GM12878 (cell line): Measurements from ENCODE around the gene EDEM3. TPM values are rescaled to one million over a fixed set of nuclear protein-coding genes. Genes with fewer than 3 reads are reported as not detected.

Source experiments
- ATAC-seq: fragments of 200-7000 bp; cut with Tn5 transposase; 3 replicates; pipeline ENCODE4 v1.9.1; 2020; ENCODE audit warnings: mild to moderate bottlenecking, moderate library complexity
- BruUV-seq: library from RNA; stranded (reverse); fragments of 400-500 nt; replicated peaks from 2 replicates; lab custom pipeline; 2021; lab: Mats Ljungman, UMichigan
- CTCF ChIA-PET: fragments of 300-600 bp; sonication (Branson Sonifier 250); formaldehyde crosslinking; extraction: SDS; loops from one replicate; lab custom pipeline; 2021; ENCODE audit warnings: inconsistent platforms; lab: Yijun Ruan, JAX
- POLR2A ChIA-PET: fragments of 350-600 bp; formaldehyde crosslinking; extraction: SDS; loops from one replicate; lab custom pipeline; 2021; ENCODE audit warnings: inconsistent platforms; lab: Charles Lee
- RAD21 ChIA-PET: fragments of 300-600 bp; sonication (Branson Sonifier 250); formaldehyde crosslinking; loops from one replicate; lab custom pipeline; 2023; ENCODE audit warnings: antibody characterized with exemption; ENCODE audit not compliant: unreplicated experiment; lab: Charles Lee
- SMC1A ChIA-PET: fragments of 300-600 bp; sonication (Branson Sonifier 250); formaldehyde crosslinking; loops from one replicate; lab custom pipeline; 2023; ENCODE audit not compliant: unreplicated experiment, uncharacterized antibody; lab: Charles Lee
- DNase-seq: peaks from one replicate; pipeline ENCODE4 v3.0.0-alpha.2; 2011; ENCODE audit warnings: low read depth, low spot score
- FAIRE-seq: peaks from 3 replicates; lab custom pipeline; 2011; peaks lifted over from hg19 to GRCh38; lab: Jason Lieb, UNC
- H2AFZ ChIP-seq: 2 replicates; pipeline ENCODE4 v1.6.0; 2011; ENCODE audit warnings: low read depth, low read length, control low read depth; ENCODE audit not compliant: control insufficient read depth
- H3K27ac ChIP-seq: 2 replicates; pipeline ENCODE4 v1.5.1; 2011; ENCODE audit warnings: control low read depth; ENCODE audit not compliant: control insufficient read depth, insufficient read depth
- H3K27me3 ChIP-seq, 2 experiments: replicated peaks in 1 of 2; 2 replicates each; pipeline versions ENCODE4 v1.6.0 to v1.6.1; 2011; ENCODE audit warnings: low read length in 1 of 2; ENCODE audit not compliant: control insufficient read depth in 2 of 2, insufficient read depth in 2 of 2
- H3K36me3 ChIP-seq, 2 experiments: 2 replicates each; pipeline ENCODE4 v1.5.1; 2011; ENCODE audit warnings: low read length in 1 of 2; ENCODE audit not compliant: control insufficient read depth in 2 of 2, insufficient read depth in 2 of 2
- H3K4me1 ChIP-seq: 2 replicates; pipeline ENCODE4 v1.6.1; 2011; ENCODE audit warnings: mild to moderate bottlenecking, low read length, moderate library complexity, mixed read lengths; ENCODE audit not compliant: control insufficient read depth, insufficient read depth
- H3K4me2 ChIP-seq: 2 replicates; pipeline ENCODE4 v1.6.0; 2011; ENCODE audit warnings: control low read depth; ENCODE audit not compliant: control insufficient read depth, insufficient read depth
- H3K4me3 ChIP-seq: fragments of 200-600 bp; sonication (generic); 2 replicates; pipeline ENCODE4 v1.5.1; 2016
- H3K79me2 ChIP-seq: 2 replicates; pipeline ENCODE4 v1.6.0; 2011; ENCODE audit warnings: low read length; ENCODE audit not compliant: control insufficient read depth, insufficient read depth
- H3K9ac ChIP-seq: 2 replicates; pipeline ENCODE4 v1.8.0; 2011; ENCODE audit warnings: low read length, control low read depth, mixed read lengths; ENCODE audit not compliant: control insufficient read depth, insufficient read depth
- H3K9me3 ChIP-seq: replicated peaks from 3 replicates; pipeline ENCODE4 v1.5.1; 2011; ENCODE audit warnings: mild to moderate bottlenecking, low read length; ENCODE audit not compliant: control insufficient read depth, insufficient read depth
- H4K20me1 ChIP-seq: 2 replicates; pipeline ENCODE4 v1.6.0; 2011; ENCODE audit not compliant: control insufficient read depth, insufficient read depth
- ATF3 ChIP-seq: IDR thresholded peaks from 2 replicates; pipeline ENCODE4 v1.6.1; 2011; ENCODE audit warnings: low read depth, mild to moderate bottlenecking, low read length, moderate library complexity, borderline replicate concordance; ENCODE audit errors: extremely low read depth
- ATF7 ChIP-seq: fragments of 450-650 bp; IDR thresholded peaks from 2 replicates; pipeline ENCODE4 v1.6.1; 2016; ENCODE audit warnings: low read depth, mild to moderate bottlenecking
- BCL11A ChIP-seq: IDR thresholded peaks from 2 replicates; pipeline ENCODE4 v1.6.1; 2011; ENCODE audit warnings: low read depth, low read length
- CBX5 ChIP-seq: sonication (generic); IDR thresholded peaks from 2 replicates; pipeline ENCODE4 v1.6.1; 2016; ENCODE audit warnings: low read depth, moderate library complexity, mild to moderate bottlenecking, inconsistent platforms
- CHD2 ChIP-seq: IDR thresholded peaks from 2 replicates; pipeline ENCODE4 v1.6.1; 2011; ENCODE audit warnings: low read depth, low read length, improper control_type of control experiment, borderline replicate concordance
- CHD4 ChIP-seq: fragments of 200-600 bp; sonication (generic); IDR thresholded peaks from 2 replicates; pipeline ENCODE4 v1.6.1; 2016; ENCODE audit warnings: mild to moderate bottlenecking
- EGR1 ChIP-seq, 2 experiments: IDR thresholded peaks; 1 replicate in 1 of 2; 2 replicates in 1 of 2; pipeline ENCODE4 v1.6.1; 2011 to 2012; ENCODE audit warnings: low read depth in 2 of 2, low read length in 2 of 2, borderline replicate concordance in 1 of 2, mild to moderate bottlenecking in 1 of 2, moderate library complexity in 1 of 2
- KDM1A ChIP-seq: fragments of 200-600 bp; sonication (generic); IDR thresholded peaks from 2 replicates; pipeline ENCODE4 v1.6.1; 2016; ENCODE audit warnings: borderline replicate concordance
- MYC ChIP-seq: IDR thresholded peaks from 2 replicates; pipeline ENCODE4 v1.6.1; 2011; ENCODE audit warnings: mild to moderate bottlenecking, low read length, moderate library complexity, inconsistent platforms; ENCODE audit not compliant: insufficient read depth, insufficient replicate concordance, insufficient read length, severe bottlenecking
- NFXL1 ChIP-seq: fragments of 450-650 bp; IDR thresholded peaks from 2 replicates; pipeline ENCODE4 v1.6.1; 2017; ENCODE audit warnings: antibody characterized with exemption, mild to moderate bottlenecking, borderline replicate concordance
- POLR2AphosphoS5 ChIP-seq: IDR thresholded peaks from 2 replicates; pipeline ENCODE4 v1.6.1; 2011; ENCODE audit warnings: mild to moderate bottlenecking, low read length, inconsistent platforms
- RFX5 ChIP-seq: IDR thresholded peaks from 2 replicates; pipeline ENCODE4 v1.6.1; 2011; ENCODE audit warnings: low read depth, low read length, improper control_type of control experiment
- SKIL ChIP-seq: fragments of 450-650 bp; IDR thresholded peaks from 2 replicates; pipeline ENCODE4 v1.6.1; 2017; ENCODE audit warnings: mild to moderate bottlenecking, low read depth, inconsistent platforms; ENCODE audit not compliant: poor library complexity, severe bottlenecking
- SP1 ChIP-seq: IDR thresholded peaks from one replicate; pipeline ENCODE4 v1.6.1; 2011; ENCODE audit warnings: low read depth, low read length
- ZBED1 ChIP-seq: IDR thresholded peaks from 2 replicates; pipeline ENCODE4 v1.6.1; 2016; ENCODE audit warnings: borderline replicate concordance
- WGBS: methylation state at CpG from one replicate; pipeline ENCODE4 v1.1.6; 2016; ENCODE audit warnings: low lambda C conversion rate; ENCODE audit not compliant: insufficient replicate concordance, insufficient coverage; ENCODE audit errors: missing lambda C conversion rate; 5-methylcytosine and 5-hydroxymethylcytosine counted together
- in situ Hi-C: fragments of 300-500 bp; cut with MboI; formaldehyde crosslinking; loops from 9 replicates; pipeline ENCODE4 v1.14.3; 2018; ENCODE audit warnings: mixed read lengths
- intact Hi-C: fragments of 100-400 bp; cut with micrococcal nuclease; formaldehyde crosslinking; loops from one replicate; pipeline ENCODE4 v1.14.2; 2022; ENCODE audit not compliant: unreplicated experiment
- polyA plus RNA-seq, 11 experiments: library from polyadenylated mRNA; depleted of rRNA in 4 of 11; unstranded in 6 of 11; stranded (reverse) in 5 of 11; fragments of >200 nt; fragmentation: Nextera tagmentation in 4 of 11; fragmentation: Illumina TruSeq in 1 of 11; extraction: Ambion mirVana in 4 of 11; extraction: Trizol in 1 of 11; gene quantifications; 1 replicate in 1 of 11; 2 replicates in 10 of 11; pipeline versions ENCODE4 v1.2.1 to v1.2.3, GENCODE V29; 2011 to 2016; ENCODE audit warnings: inconsistent platforms in 2 of 11, missing spikeins in 2 of 11, low read depth in 1 of 11
- total RNA-seq, 4 experiments: library from RNA; depleted of rRNA in 3 of 4; stranded (reverse); fragments of >200 nt in 3 of 4; fragmentation: Illumina TruSeq in 1 of 4; extraction: Trizol in 1 of 4; gene quantifications; 2 replicates each; pipeline versions ENCODE4 v1.2.1 to v1.2.3, GENCODE V29; 2013 to 2021
- TF ChIP-seq, protein P1 (sequence below): fragments of 450-650 bp; IDR thresholded peaks from 2 replicates; pipeline ENCODE4 v1.6.1; 2016; ENCODE audit warnings: mild to moderate bottlenecking

The EDEM3 gene
- total and polyA plus RNA-seq, 10 of the 15 experiments (the other 5 are each of a cell fraction or from before 2014, with no cell fraction given): 6.4 to 19.3 (median 14.3) TPM

DNA sequence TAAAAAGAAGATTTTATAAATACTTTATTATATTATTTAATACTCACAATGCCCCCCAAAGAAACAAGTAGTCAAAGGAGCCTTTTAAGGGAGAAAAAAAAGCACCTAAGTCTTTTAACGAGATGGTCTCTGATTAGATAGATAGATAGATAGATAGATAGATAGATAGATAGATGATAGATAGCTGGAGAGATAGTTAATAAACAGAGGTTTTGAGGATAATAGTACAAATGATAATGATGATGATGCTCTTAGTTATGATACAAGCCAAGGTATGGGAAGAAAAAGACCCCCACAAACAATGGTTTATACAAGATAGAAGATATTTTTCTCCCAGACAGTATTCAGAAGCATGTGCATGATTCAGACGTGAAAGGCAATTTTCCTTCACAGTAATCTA, 14.6 kb upstream of the EDEM3 start:
- no peak overlapping the region for H3K4me3 ChIP-seq
- ChIA-PET RAD21 (no interaction called here), SMC1A (interaction anchor here (1.6 kb wide), 1 partner anchor 14 kb away, joined by 3 read pairs; no protein-coding TSS in a partner anchor), POLR2A (interaction anchor here (0.5 kb wide), 1 partner anchor 133 kb away, joined by 3 read pairs; no protein-coding TSS in a partner anchor), CTCF (no interaction called here)
- no peaks in the 10 kb centered on the region for H3K79me2 ChIP-seq
- DNase-seq: no peak
- ATAC-seq: no peak
- no peak overlapping the region for H3K9ac ChIP-seq
- 47% methylated on average over 2 of the region's 2 CpGs for WGBS
- in situ Hi-C loops: no loop called here
- no peaks in the 10 kb centered on the region for H3K9me3 ChIP-seq
- no peak for FAIRE-seq
- no peak overlapping the region for H3K27ac ChIP-seq
- H4K20me1 ChIP-seq: no peaks in the 10 kb centered on the region
- H3K27me3 ChIP-seq: no peaks in the 10 kb centered on the region
- H3K4me1 ChIP-seq: no peaks in the 10 kb centered on the region
- H2AFZ ChIP-seq: no peak overlapping the region
- no peaks in the 10 kb centered on the region for H3K36me3 ChIP-seq
- TF ChIP-seq SP1 (no peak), CHD4 (no peak), ATF7 (no peak), CHD2 (no peak), NFXL1 (no peak), ATF3 (no peak), EGR1 (IDR thresholded peaks at IDR 0.05; ENCODE audit: borderline replicate concordance in 1 of 2, low read depth in 2 of 2, low read length in 2 of 2) (no peak), BCL11A (no peak), ZBED1 (no peak), RFX5 (no peak), POLR2AphosphoS5 (no peak), KDM1A (no peak), CBX5 (no peak), SKIL (no peak), MYC (no peak)
- TF ChIP-seq, protein P1, sequence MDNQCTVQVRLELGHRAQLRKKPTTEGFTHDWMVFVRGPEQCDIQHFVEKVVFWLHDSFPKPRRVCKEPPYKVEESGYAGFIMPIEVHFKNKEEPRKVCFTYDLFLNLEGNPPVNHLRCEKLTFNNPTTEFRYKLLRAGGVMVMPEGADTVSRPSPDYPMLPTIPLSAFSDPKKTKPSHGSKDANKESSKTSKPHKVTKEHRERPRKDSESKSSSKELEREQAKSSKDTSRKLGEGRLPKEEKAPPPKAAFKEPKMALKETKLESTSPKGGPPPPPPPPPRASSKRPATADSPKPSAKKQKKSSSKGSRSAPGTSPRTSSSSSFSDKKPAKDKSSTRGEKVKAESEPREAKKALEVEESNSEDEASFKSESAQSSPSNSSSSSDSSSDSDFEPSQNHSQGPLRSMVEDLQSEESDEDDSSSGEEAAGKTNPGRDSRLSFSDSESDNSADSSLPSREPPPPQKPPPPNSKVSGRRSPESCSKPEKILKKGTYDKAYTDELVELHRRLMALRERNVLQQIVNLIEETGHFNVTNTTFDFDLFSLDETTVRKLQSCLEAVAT: no peak
- no peak overlapping the region for H3K4me2 ChIP-seq
- no TSS peak for BruUV-seq
- intact Hi-C loops: no loop called here
